K562 (cell line): ENCODE results near the gene FYB1. TPM values are rescaled to one million over a fixed set of nuclear protein-coding genes. Genes with fewer than 3 reads are reported as not detected.

Experiments used
- ATAC-seq: fragments of 200-7000 bp; cut with Tn5 transposase; 3 replicates; pipeline ENCODE4 v1.9.1; 2020; ENCODE audit warnings: moderate library complexity
- BruUV-seq: library from RNA; stranded (reverse); fragments of 400-500 nt; replicated peaks from 2 replicates; lab custom pipeline; 2021; lab: Mats Ljungman, UMichigan
- CTCF ChIA-PET: fragments of 300-600 bp; formaldehyde crosslinking; extraction: SDS; loops from one replicate; lab custom pipeline; 2021; ENCODE audit warnings: low intra/inter-chr PET ratio; lab: Yijun Ruan, JAX
- POLR2A ChIA-PET: fragments of 300-600, 350-650 bp; sonication (Branson Sonifier 250); formaldehyde crosslinking; extraction: SDS; loops from one replicate; lab custom pipeline; 2021; ENCODE audit warnings: antibody characterized with exemption, inconsistent platforms; lab: Yijun Ruan, JAX
- DNase-seq, 4 experiments: peaks; one replicate each; pipeline versions ENCODE4 v3.0.0 to v3.0.0-alpha.2; 2011 to 2018; ENCODE audit warnings: low spot score in 3 of 4, mixed read lengths in 3 of 4; ENCODE audit errors: extremely low read depth in 1 of 4
- FAIRE-seq: peaks from 2 replicates; lab custom pipeline; 2011; peaks lifted over from hg19 to GRCh38; lab: Jason Lieb, UNC
- H2AFZ ChIP-seq: 2 replicates; pipeline ENCODE4 v1.6.0; 2011; ENCODE audit warnings: low read depth, low read length, control low read depth, inconsistent platforms
- H3K27ac ChIP-seq: fragments of 200-600 bp; 3 replicates; pipeline ENCODE4 v1.8.0; 2011; ENCODE audit warnings: low read depth, mild to moderate bottlenecking, control low read depth, inconsistent platforms, low read length, moderate library complexity, mixed read lengths; ENCODE audit errors: extremely low read depth
- H3K27me3 ChIP-seq, 2 experiments: fragments of 300-600 bp in 1 of 2; 2 replicates in 1 of 2; 3 replicates in 1 of 2; pipeline versions ENCODE4 v1.6.0 to v1.8.0; 2011; ENCODE audit warnings: inconsistent platforms in 2 of 2, low read length in 2 of 2, mild to moderate bottlenecking in 1 of 2, mixed read lengths in 1 of 2, moderate library complexity in 1 of 2; ENCODE audit not compliant: control insufficient read depth in 2 of 2, insufficient read depth in 2 of 2
- H3K36me3 ChIP-seq: fragments of 300-600 bp; 3 replicates; pipeline ENCODE4 v1.8.0; 2011; ENCODE audit warnings: mild to moderate bottlenecking, low read length, inconsistent platforms; ENCODE audit not compliant: control insufficient read depth, insufficient read depth
- H3K4me1 ChIP-seq, 2 experiments: fragments of 200-600 bp in 1 of 2; replicated peaks in 1 of 2; 2 replicates in 1 of 2; 3 replicates in 1 of 2; pipeline versions ENCODE4 v1.5.1 to v1.8.0; 2011; ENCODE audit warnings: inconsistent platforms in 2 of 2, low read length in 2 of 2, mild to moderate bottlenecking in 1 of 2, mixed read lengths in 1 of 2, moderate library complexity in 1 of 2; ENCODE audit not compliant: control insufficient read depth in 2 of 2, insufficient read depth in 2 of 2
- H3K4me2 ChIP-seq: 2 replicates; pipeline ENCODE4 v1.6.1; 2011; ENCODE audit warnings: low read length, control low read depth, inconsistent platforms, mixed read lengths; ENCODE audit not compliant: insufficient read depth
- H3K4me3 ChIP-seq: fragments of 200-600 bp; sonication (generic), shearing (Covaris generic); 2 replicates; pipeline ENCODE4 v1.5.1; 2016; ENCODE audit warnings: control low read depth, inconsistent platforms
- H3K79me2 ChIP-seq: fragments of 200-600 bp; 3 replicates; pipeline ENCODE4 v1.8.0; 2011; ENCODE audit warnings: low read length, inconsistent platforms; ENCODE audit not compliant: control insufficient read depth, insufficient read depth
- H3K9ac ChIP-seq, 2 experiments: 2 replicates each; pipeline versions ENCODE4 v1.6.0 to v1.6.1; 2011; ENCODE audit warnings: low read depth in 2 of 2, low read length in 2 of 2, control low read depth in 1 of 2, inconsistent platforms in 1 of 2, mild to moderate bottlenecking in 1 of 2, mixed read lengths in 1 of 2; ENCODE audit not compliant: insufficient read depth in 1 of 2
- H3K9me1 ChIP-seq: one replicate; pipeline ENCODE4 v1.6.0; 2011; ENCODE audit warnings: inconsistent platforms, mild to moderate bottlenecking, low read length, moderate library complexity; ENCODE audit not compliant: control insufficient read depth, insufficient read depth
- H3K9me3 ChIP-seq: replicated peaks from 2 replicates; pipeline ENCODE4 v1.5.1; 2011; ENCODE audit warnings: low read depth, low read length, inconsistent platforms; ENCODE audit not compliant: control insufficient read depth, insufficient read depth
- H4K20me1 ChIP-seq: replicated peaks from 2 replicates; pipeline ENCODE4 v1.6.1; 2011; ENCODE audit warnings: low read length, inconsistent platforms, mixed read lengths; ENCODE audit not compliant: control insufficient read depth, insufficient read depth
- ADNP ChIP-seq: fragments of 200-800 bp; sonication (Bioruptor generic); IDR thresholded peaks from 2 replicates; pipeline ENCODE4 v1.6.1; 2016; ENCODE audit warnings: missing genetic modification characterization, missing compliant biosample characterization
- FOXK1 ChIP-seq: sonication (generic); formaldehyde crosslinking; IDR thresholded peaks from 2 replicates; pipeline ENCODE4 v1.8.0; 2022; ENCODE audit warnings: missing genetic modification reagents, mild to moderate bottlenecking, borderline replicate concordance
- FOXO4 ChIP-seq: fragments of 450-650 bp; formaldehyde crosslinking; IDR thresholded peaks from 2 replicates; pipeline ENCODE4 v1.4.0; 2020; ENCODE audit warnings: mild to moderate bottlenecking, moderate library complexity
- MECOM ChIP-seq: fragments of 250-450 bp; sonication (Bioruptor Pico); IDR thresholded peaks from 2 replicates; pipeline ENCODE4 v1.8.0; 2022; ENCODE audit warnings: inconsistent platforms
- MTA1 ChIP-seq: fragments of 450-650 bp; IDR thresholded peaks from 2 replicates; pipeline ENCODE4 v1.6.1; 2017; ENCODE audit warnings: borderline replicate concordance
- NFE2L1 ChIP-seq: fragments of 450-650 bp; IDR thresholded peaks from 2 replicates; pipeline ENCODE4 v1.6.1; 2016; ENCODE audit warnings: missing genetic modification characterization, low read depth, mild to moderate bottlenecking, missing compliant biosample characterization, moderate library complexity, borderline replicate concordance
- PML ChIP-seq: IDR thresholded peaks from 2 replicates; pipeline ENCODE4 v1.6.1; 2012; ENCODE audit warnings: low read length, inconsistent platforms
- SMAD4 ChIP-seq: fragments of 250-450 bp; sonication (Bioruptor Pico); conservative IDR thresholded peaks from 2 replicates; pipeline ENCODE4 v1.8.0; 2021; ENCODE audit warnings: inconsistent platforms, mild to moderate bottlenecking, moderate library complexity
- SRSF9 ChIP-seq: fragments of 200-400 bp; formaldehyde crosslinking; IDR thresholded peaks from 2 replicates; pipeline ENCODE4 v1.6.1; 2017; ENCODE audit warnings: low read depth, low read length, borderline replicate concordance
- TCF3 ChIP-seq: sonication (generic); formaldehyde crosslinking; IDR thresholded peaks from 2 replicates; pipeline ENCODE4 v1.4.0; 2020; ENCODE audit warnings: mild to moderate bottlenecking, missing genetic modification reagents
- USF2 ChIP-seq: sonication (generic); formaldehyde crosslinking; IDR thresholded peaks from 2 replicates; pipeline ENCODE4 v1.5.0; 2020; ENCODE audit warnings: missing genetic modification reagents
- ZNF639 ChIP-seq, 2 experiments: fragments of 200-800 bp in 1 of 2; sonication (Bioruptor generic) in 1 of 2; sonication (generic) in 1 of 2; formaldehyde crosslinking in 1 of 2; IDR thresholded peaks in 1 of 2; conservative IDR thresholded peaks in 1 of 2; 2 replicates each; pipeline versions ENCODE4 v1.5.0 to v1.6.1; 2016 to 2020; ENCODE audit warnings: missing compliant biosample characterization in 1 of 2, missing genetic modification characterization in 1 of 2, missing genetic modification reagents in 1 of 2
- ZNF785 ChIP-seq: fragments of 250-450 bp; sonication (Bioruptor Pico); IDR thresholded peaks from 2 replicates; pipeline ENCODE4 v1.4.0; 2020; ENCODE audit warnings: mild to moderate bottlenecking
- WGBS: fragments of 100-300 bp; shearing (Covaris generic); methylation state at CpG from one replicate; pipeline ENCODE4 v1.1.6; 2016; ENCODE audit warnings: low coverage, mixed read lengths; ENCODE audit not compliant: insufficient coverage; ENCODE audit errors: missing lambda C conversion rate; 5-methylcytosine and 5-hydroxymethylcytosine counted together
- in situ Hi-C: fragments of 300-500 bp; cut with MboI; formaldehyde crosslinking; loops from 4 replicates; pipeline ENCODE4 v1.15.0; 2018; ENCODE audit warnings: inconsistent platforms, mixed read lengths
- intact Hi-C: fragments of 100-400 bp; cut with micrococcal nuclease; formaldehyde crosslinking; loops from 2 replicates; pipeline ENCODE4 v1.14.2; 2022
- polyA plus RNA-seq, 8 experiments: library from polyadenylated mRNA; depleted of rRNA in 4 of 8; stranded (reverse) in 5 of 8; unstranded in 3 of 8; fragments of >200 nt; fragmentation: Nextera tagmentation in 2 of 8; fragmentation: Illumina TruSeq in 1 of 8; extraction: Ambion mirVana in 2 of 8; extraction: Trizol in 1 of 8; gene quantifications; 2 replicates each; pipeline versions ENCODE4 v1.2.1 to v1.2.3, GENCODE V29; 2011 to 2014; ENCODE audit warnings: inconsistent platforms in 1 of 8, missing spikeins in 1 of 8
- total RNA-seq, 7 experiments: library from RNA; depleted of rRNA in 6 of 7; stranded (reverse); fragments of >200 nt in 6 of 7; fragmentation: Illumina TruSeq in 2 of 7; extraction: Trizol in 2 of 7; gene quantifications; 2 replicates each; pipeline versions ENCODE4 v1.2.1 to v1.2.3, GENCODE V29; 2011 to 2021; ENCODE audit warnings: low replicate concordance in 1 of 7

Gene FYB1
- total and polyA plus RNA-seq, 9 of the 15 experiments (the other 6 are each of a cell fraction or from before 2014, with no cell fraction given), result 4.7 to 31.5 (median 9.7) TPM

- TF ChIP-seq USF2 (CRISPR knock-in tag) (no peak), FOXO4 (CRISPR knock-in tag) (no peak), MECOM (CRISPR knock-in tag) (0 out of 2 replicates have a peak, but pooled peaks have one; percentile 8)
Observed at GRCh38 chr5:39187831-39188731, 31.3 kb downstream of the FYB1 start (continued).

- no peaks in the 10 kb centered on the region; the same call in 2 of the 3 replicates for H3K79me2 ChIP-seq
- BruUV-seq, result no TSS peak
- in situ Hi-C loops (no loop called here), intact Hi-C loops (no loop called here)
- no peak overlapping the region for H3K4me3 ChIP-seq
- no peaks in the 10 kb centered on the region for H3K9me1 ChIP-seq
- H3K4me1 ChIP-seq, result peaks cover 6 to 56% of the 10 kb centered on the region in 2 experiments; a peak in 4 of 5 replicates
- H3K36me3 ChIP-seq, result no peaks in the 10 kb centered on the region
- H3K9me3 ChIP-seq, result no peaks in the 10 kb centered on the region
- ChIA-PET CTCF (no interaction called here), POLR2A (interaction anchor here (0.6 to 1.2 kb wide), 5 partner anchors 9 to 1149 kb away, joined by 3 to 4 read pairs (median 3); no protein-coding TSS in a partner anchor)
- H3K27me3 ChIP-seq, result no peaks in the 10 kb centered on the region
- FAIRE-seq (no peak), DNase-seq (no peak), ATAC-seq (no peak; the same call in 2 of the 3 replicates)
- peak overlapping the region; percentile 5; the same call in 1 of the 2 replicates for H2AFZ ChIP-seq
- no peak overlapping the region for H3K9ac ChIP-seq
- H3K4me2 ChIP-seq, result peak overlapping the region; percentile 17; the same call in 1 of the 2 replicates
- no peaks in the 10 kb centered on the region for H4K20me1 ChIP-seq
- 26% methylated on average over 7 of the region's 7 CpGs for WGBS
- H3K27ac ChIP-seq, result peak overlapping the region; percentile 7; the same call in 1 of the 3 replicates
- TF ChIP-seq MTA1, result 0 out of 2 replicates have a peak, but pooled peaks have one; percentile 17
- TF ChIP-seq TCF3, result peak; percentile 77
- no peak for TF ChIP-seq FOXK1
- peak; percentile 52; the same call in 1 of the 2 replicates for TF ChIP-seq PML
- TF ChIP-seq NFE2L1 (tag), result no peak
- 0 out of 4 replicates have a peak, but pooled peaks of 1 of the 2 experiments have one; percentile 27 for TF ChIP-seq ZNF639 (CRISPR knock-in tag; conservative IDR thresholded peaks at IDR 0.05 in 1 of 2, IDR thresholded peaks at IDR 0.05 in 1 of 2)
- peak; percentile 25; the same call in 1 of the 2 replicates for TF ChIP-seq SMAD4
- no peak for TF ChIP-seq SRSF9
- TF ChIP-seq ADNP, result peak; percentile 98
- no peak for TF ChIP-seq ZNF785 (CRISPR knock-in tag)
Observed at GRCh38 chr5:39186722-39187539, 32.4 kb downstream of the FYB1 start.
